NCI-H226 (cell line): ENCODE results near the gene TBATA.
A peak's percentile ranks its signal among the peaks of the same experiment; 100 is the strongest.

Source experiments
- DNase-seq: peaks from one replicate; pipeline ENCODE4 v3.0.0-alpha.2; 2015

The TBATA gene

GRCh38 chr10:70807556-70807955 lies 22.4 kb upstream of the TBATA start:
- DNase-seq: no peak

DNA sequence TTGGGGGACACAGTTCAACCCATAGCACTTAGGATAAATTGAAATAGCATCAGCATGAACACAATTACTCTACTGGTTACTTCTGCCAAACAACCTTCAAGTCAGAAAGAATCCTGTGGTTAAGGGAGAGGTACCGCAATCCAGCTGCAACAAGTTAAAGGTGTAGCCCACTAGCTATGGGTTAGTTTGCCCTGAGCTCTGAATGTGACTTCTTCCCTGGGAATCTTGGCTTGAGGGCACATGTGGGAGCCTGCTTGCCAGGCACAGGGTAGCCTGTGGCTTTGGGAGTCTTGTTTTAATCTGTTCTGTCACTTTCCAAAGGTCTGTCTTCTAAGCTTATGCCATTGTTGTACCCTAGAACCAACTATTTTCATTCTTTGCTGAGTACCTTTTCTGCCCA lies 21.7 kb upstream of the TBATA start:
- no peak for DNase-seq

- DNase-seq: no peak
Measured at GRCh38 chr10:70805619-70806215, 20.5 kb upstream of the TBATA start.

GRCh38 chr10:70804421-70804808 lies 19.2 kb upstream of the TBATA start:
- DNase-seq: peak; percentile 40

DNA sequence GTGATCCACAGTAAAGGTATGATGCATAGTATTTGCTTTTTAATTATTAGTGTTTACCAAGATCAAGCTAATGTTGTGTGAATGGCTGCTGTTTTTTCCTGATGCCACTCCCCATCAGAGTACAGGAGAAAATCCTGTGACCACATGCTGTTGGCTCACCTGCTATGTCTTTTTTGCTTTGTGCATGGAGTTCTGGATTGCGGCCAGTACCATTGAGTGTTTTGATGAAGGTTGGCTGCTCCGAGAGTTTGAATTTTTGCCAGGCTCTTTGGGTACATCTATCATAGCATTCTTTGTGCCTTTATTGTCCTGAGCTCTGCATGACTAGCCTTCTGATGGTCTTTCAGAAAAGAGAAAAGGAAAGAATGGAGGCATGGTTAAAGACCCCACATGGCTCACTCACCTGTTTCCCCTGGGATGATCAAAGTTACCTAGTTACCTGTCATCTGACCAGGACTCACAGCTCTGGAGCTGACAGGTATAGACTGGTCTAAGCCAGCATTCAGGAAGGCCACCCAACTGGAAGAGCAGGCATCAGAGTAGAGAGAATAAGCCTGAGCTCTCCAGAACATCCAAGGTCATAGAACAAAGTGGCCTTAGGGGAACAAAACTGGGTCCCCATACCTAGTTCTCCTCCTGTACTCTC lies 18.7 kb upstream of the TBATA start:
- no peak for DNase-seq

DNA sequence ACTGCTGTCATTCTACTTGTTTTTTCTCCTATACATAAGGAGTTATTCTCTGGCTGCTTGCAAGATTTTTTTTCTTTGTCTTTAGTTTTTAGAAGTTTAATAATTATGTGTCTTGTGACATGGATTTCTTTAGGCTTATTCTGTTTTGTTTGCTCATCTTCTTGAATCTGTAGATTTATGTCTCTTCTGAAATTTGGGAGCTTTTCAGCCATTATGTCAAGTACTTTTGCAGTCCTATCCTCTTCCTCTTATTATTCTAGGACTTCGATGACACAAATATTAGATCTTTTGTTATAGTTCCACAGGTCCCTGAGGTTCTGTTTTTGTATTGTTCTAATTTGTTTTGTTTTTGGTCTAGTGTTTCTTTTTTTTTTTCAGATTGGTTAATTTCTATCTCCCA lies 16.7 kb upstream of the TBATA start:
- no peak for DNase-seq

- no peak for DNase-seq
Measured at GRCh38 chr10:70799124-70799523, 13.9 kb upstream of the TBATA start.

DNA sequence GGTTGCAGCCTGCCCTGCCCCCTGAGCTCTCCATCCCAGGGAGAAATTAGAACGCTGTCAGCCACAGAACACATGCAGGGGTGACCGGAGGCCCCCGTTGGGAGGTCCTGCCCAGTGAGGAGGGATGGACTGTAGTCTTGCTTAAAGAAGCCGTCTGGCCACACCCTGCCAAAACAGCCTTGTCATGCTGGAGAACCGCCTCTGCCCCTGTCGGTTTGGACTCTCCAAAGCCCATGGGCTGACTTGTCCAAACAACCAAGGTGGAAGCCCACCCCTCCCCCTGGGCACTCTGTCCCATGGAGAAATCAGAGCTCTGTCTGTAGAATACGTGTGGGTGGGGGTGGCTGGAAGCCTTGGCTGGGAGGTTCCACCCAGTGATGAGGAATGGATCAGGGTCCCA lies 12.7 kb upstream of the TBATA start:
- DNase-seq: no peak

DNA sequence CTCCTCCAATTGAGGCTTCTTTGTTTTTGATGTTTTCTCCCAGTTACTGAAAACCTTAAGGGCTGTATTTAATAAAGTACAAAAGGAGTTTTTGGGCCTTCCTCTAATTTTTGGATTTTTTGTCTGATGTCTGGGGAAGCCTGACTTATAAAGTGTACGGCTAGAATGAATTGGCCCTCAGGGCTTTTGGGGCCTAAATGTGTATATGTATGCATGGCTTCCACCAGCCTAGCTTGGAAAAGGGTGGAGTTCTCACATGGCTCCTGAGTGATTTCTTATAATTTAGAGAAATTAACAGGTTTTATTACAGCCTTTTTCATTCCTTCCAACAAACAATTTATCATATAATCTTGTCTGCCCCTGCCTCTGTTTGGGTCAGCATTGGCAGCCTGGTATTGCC lies 10.4 kb upstream of the TBATA start:
- DNase-seq: no peak

- DNase-seq: no peak
Measured at GRCh38 chr10:70791386-70792039, 6.3 kb upstream of the TBATA start.

- DNase-seq: peak; percentile 42
Measured at GRCh38 chr10:70786799-70787415, 1.7 kb upstream of the TBATA start.

GRCh38 chr10:70784471-70784870 lies 706 bp downstream of the TBATA start:
- DNase-seq: peak; percentile 33

DNA sequence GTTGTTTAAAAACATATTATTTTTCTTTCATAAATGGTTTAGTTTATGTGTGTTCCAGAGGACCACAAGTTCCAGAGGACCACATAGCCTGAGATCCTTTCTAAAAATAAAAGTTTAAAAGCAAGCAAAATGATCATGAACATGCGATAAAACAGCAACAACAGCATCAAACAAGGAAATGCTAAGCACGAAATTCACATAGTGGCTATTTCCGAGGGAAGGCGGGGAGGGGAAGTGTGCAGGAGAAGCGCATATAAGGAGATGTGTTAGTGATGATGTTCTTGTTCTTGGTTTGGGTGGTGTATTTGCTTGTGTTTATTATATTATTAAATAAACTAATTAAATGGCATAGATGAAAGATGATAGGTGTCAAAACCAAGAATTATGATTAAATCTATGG lies 1.2 kb downstream of the TBATA start:
- no peak for DNase-seq

GRCh38 chr10:70782746-70783680 lies 2.2 kb downstream of the TBATA start:
- no peak for DNase-seq

GRCh38 chr10:70782086-70782745 lies 3.0 kb downstream of the TBATA start:
- DNase-seq: no peak

GRCh38 chr10:70781461-70782051 lies 3.6 kb downstream of the TBATA start:
- no peak for DNase-seq

DNA sequence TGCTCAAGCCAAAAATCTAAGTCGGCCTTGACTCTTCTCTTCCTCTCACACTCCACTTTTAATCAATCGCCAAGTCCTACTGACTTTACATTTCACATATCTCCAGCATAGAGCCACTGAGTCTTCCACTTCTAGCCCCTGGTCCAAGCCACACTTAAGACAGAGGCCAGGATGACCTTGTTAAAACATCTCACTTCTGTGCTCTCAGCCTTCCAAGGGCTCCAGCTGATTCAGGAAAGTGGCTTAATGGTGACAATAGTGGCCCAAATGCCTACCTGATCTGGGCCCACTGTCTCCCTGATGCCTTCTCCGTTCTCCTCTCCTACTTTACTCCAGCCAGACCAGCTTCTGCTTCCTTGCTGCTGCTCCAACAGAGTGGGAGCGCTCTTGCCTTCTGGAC lies 4.4 kb downstream of the TBATA start:
- DNase-seq: no peak

- DNase-seq: no peak
Measured at GRCh38 chr10:70780370-70780760, 4.8 kb downstream of the TBATA start.

GRCh38 chr10:70779511-70780369 lies 5.4 kb downstream of the TBATA start:
- DNase-seq: no peak

- DNase-seq: no peak
Measured at GRCh38 chr10:70779088-70779487, 6.1 kb downstream of the TBATA start.
